ENCODE data around the gene ABCC1. TPM values are rescaled to one million over a fixed set of nuclear protein-coding genes. Genes with fewer than 3 reads are reported as not detected.

Gene ABCC1
- total RNA-seq, 1 donor from 2014 or later, result 53.7 TPM

DNA sequence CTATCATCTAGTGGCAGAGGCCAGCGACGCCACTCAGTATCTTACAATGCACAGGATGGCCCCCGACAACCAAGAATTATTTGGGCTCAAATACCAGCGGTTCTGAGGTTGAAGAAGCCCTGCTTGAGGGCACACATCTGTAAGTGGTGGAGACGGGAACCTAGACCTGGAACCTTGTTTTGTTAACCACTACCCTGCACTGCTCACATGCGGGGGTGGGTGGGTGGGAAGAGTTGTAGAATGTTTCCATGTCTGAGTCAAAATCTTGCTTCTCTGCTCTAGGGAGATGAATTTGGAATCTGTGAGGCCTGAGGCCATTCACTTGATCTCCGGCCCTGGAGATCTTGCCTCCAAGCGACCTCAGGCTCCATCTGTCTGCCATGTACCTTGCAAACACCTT, 44.1 kb downstream of the ABCC1 start:
- no peak overlapping the region for H3K4me3 Mint-ChIP-seq
- H3K9me3 Mint-ChIP-seq, result no peaks in the 10 kb centered on the region
- H3K4me1 Mint-ChIP-seq (ENCODE audit: unreplicated experiment), result peaks cover 40% of the 10 kb centered on the region
- H3K27me3 Mint-ChIP-seq, result no peaks in the 10 kb centered on the region
- H3K27ac Mint-ChIP-seq, result no peak overlapping the region
- no peak for DNase-seq (ENCODE audit: extremely low spot score, unreplicated experiment)
- H3K36me3 Mint-ChIP-seq, result peaks cover 5% of the 10 kb centered on the region
- TF ChIP-seq, protein P1, sequence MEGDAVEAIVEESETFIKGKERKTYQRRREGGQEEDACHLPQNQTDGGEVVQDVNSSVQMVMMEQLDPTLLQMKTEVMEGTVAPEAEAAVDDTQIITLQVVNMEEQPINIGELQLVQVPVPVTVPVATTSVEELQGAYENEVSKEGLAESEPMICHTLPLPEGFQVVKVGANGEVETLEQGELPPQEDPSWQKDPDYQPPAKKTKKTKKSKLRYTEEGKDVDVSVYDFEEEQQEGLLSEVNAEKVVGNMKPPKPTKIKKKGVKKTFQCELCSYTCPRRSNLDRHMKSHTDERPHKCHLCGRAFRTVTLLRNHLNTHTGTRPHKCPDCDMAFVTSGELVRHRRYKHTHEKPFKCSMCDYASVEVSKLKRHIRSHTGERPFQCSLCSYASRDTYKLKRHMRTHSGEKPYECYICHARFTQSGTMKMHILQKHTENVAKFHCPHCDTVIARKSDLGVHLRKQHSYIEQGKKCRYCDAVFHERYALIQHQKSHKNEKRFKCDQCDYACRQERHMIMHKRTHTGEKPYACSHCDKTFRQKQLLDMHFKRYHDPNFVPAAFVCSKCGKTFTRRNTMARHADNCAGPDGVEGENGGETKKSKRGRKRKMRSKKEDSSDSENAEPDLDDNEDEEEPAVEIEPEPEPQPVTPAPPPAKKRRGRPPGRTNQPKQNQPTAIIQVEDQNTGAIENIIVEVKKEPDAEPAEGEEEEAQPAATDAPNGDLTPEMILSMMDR (conservative IDR thresholded peaks at IDR 0.05), result no peak

GRCh38 chr16:15993946-15994665, 44.7 kb downstream of the ABCC1 start:
- peaks cover 39% of the 10 kb centered on the region for H3K4me1 Mint-ChIP-seq (ENCODE audit: unreplicated experiment)
- H3K27me3 Mint-ChIP-seq, result no peaks in the 10 kb centered on the region
- H3K36me3 Mint-ChIP-seq, result peaks cover 5% of the 10 kb centered on the region
- H3K27ac Mint-ChIP-seq, result no peak overlapping the region
- no peaks in the 10 kb centered on the region for H3K9me3 Mint-ChIP-seq
- DNase-seq (ENCODE audit: extremely low spot score, unreplicated experiment), result no peak
- TF ChIP-seq, protein P1 (conservative IDR thresholded peaks at IDR 0.05), result no peak
- no peak overlapping the region for H3K4me3 Mint-ChIP-seq

DNA sequence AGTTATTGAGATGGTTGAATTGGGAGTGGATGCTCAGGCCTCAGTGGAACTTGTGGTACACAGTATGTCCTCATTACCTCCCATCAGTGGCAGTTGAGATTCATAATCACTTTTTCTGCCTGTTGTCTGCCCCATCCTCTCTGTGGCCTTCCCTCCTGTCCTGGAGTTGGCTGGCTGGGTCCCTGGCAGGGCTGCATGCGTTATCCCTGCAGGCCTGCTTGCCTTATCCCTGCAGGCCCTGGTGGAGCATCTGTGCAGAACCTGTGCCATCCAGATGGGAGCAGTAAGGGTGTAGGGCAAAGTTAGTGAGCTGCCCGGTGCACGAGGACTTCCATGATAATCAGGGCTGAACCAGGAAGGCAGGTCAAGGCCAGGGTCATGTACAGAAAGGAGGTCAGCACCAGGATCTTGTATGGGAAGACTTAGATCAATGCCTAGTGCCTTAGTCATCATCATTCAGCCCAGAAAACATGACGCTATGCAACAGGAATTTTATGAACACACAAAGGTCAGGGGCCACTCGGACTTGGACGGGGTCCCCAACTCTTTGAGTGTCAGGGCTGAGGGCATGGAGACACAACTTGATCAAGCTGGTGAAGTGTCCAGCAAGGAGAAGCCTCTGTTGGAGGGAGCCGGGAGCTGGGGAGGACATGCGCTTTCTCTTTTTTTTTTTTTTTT, 47.2 kb downstream of the ABCC1 start:
- Mint-ChIP-seq H3K4me1 (ENCODE audit: unreplicated experiment) (peaks cover 29% of the 10 kb centered on the region), H3K36me3 (peaks cover 5% of the 10 kb centered on the region), H3K9me3 (no peaks in the 10 kb centered on the region), H3K27me3 (no peaks in the 10 kb centered on the region), H3K4me3 (no peak overlapping the region), H3K27ac (peak overlapping the region; percentile 69)
- TF ChIP-seq, protein P1 (conservative IDR thresholded peaks at IDR 0.05), result no peak
- DNase-seq (ENCODE audit: extremely low spot score, unreplicated experiment), result no peak

DNA sequence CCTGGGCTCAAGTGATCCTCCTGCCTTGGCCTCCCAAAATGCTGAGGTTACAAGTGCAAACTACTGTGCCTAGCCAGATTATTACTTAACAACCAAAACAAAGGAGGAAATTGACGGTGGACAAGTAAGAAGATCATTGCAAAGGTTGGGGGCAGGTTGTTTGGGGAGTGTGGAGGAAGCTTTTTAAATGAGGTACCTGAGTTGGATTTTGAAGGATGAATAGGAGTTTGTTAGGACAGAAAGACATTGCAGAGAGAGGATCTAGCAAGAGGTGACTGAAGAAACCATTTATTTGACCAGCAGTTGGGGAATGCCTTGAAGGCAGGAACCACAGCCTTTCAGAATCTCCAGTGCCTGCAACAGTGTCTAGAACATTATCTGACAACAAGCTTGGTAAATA, 51.3 kb downstream of the ABCC1 start:
- DNase-seq (ENCODE audit: extremely low spot score, unreplicated experiment), result no peak
- Mint-ChIP-seq H3K36me3 (no peaks in the 10 kb centered on the region), H3K27ac (peak overlapping the region; percentile 69), H3K9me3 (no peaks in the 10 kb centered on the region), H3K4me1 (ENCODE audit: unreplicated experiment) (peaks cover 31% of the 10 kb centered on the region), H3K4me3 (no peak overlapping the region), H3K27me3 (no peaks in the 10 kb centered on the region)
- TF ChIP-seq, protein P1 (conservative IDR thresholded peaks at IDR 0.05), result no peak

DNA sequence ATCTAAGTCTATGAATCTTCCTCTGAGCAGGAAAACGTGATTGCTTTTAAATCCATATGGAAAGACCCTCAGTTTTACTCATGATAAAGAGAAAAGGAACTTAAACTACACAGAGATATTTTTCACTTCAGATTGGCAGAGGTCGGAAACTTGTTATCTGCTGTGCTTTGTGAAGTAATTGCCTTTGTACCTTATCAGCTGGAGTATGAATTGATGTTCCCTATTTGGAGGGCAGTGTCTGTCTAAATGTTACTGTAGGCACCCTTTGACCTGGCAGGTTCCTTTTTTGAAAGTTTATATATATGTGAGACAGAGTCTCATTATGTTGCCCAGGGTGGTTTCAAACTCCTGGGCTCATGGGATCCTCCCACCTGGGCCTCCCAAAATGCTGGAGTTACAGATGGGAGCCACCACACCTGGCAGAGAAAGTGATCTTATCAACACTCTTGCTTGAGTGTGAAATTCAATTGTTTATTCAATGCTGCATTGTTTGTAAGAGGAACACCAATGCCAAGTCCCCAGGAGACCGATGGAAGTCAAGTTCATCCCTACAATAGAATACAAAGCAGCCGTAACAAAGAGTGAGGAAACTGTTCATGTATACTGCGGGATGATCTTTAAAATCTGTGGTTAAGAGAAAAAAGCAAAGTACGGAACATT, 52.3 kb downstream of the ABCC1 start:
- H3K27ac Mint-ChIP-seq, result no peak overlapping the region
- DNase-seq (ENCODE audit: extremely low spot score, unreplicated experiment), result no peak
- no peak overlapping the region for H3K4me3 Mint-ChIP-seq
- H3K4me1 Mint-ChIP-seq (ENCODE audit: unreplicated experiment), result peaks cover 29% of the 10 kb centered on the region
- H3K9me3 Mint-ChIP-seq, result no peaks in the 10 kb centered on the region
- TF ChIP-seq, protein P1 (conservative IDR thresholded peaks at IDR 0.05), result no peak
- no peaks in the 10 kb centered on the region for H3K27me3 Mint-ChIP-seq
- H3K36me3 Mint-ChIP-seq, result no peaks in the 10 kb centered on the region
